Fibroblast of the aortic adventitia (primary cell): ENCODE data around the gene SMC1B. TPM values are rescaled to one million over a fixed set of nuclear protein-coding genes. Genes with fewer than 3 reads are reported as not detected.

Experiments
- DNase-seq: peaks from one replicate; pipeline ENCODE4 v3.0.0-alpha.2; 2010; ENCODE audit warnings: low read depth
- H3K4me3 ChIP-seq: 2 replicates; pipeline ENCODE4 v1.5.1; 2011; ENCODE audit warnings: low read depth, mild to moderate bottlenecking, control low read depth, low read length, moderate library complexity
- CTCF ChIP-seq: IDR thresholded peaks from 2 replicates; pipeline ENCODE4 v1.5.1; 2011; ENCODE audit warnings: mild to moderate bottlenecking, low read length, control low read depth, inconsistent platforms; ENCODE audit not compliant: insufficient read depth
- total RNA-seq: library from RNA; depleted of rRNA; stranded (reverse); fragments of >200 nt; gene quantifications from 2 replicates; pipeline ENCODE4 v1.2.3, GENCODE V29; 2012; ENCODE audit warnings: low replicate concordance

SMC1B gene
- total RNA-seq, 1 donor, result 0.09 TPM

- no peak for DNase-seq
- TF ChIP-seq CTCF, result no peak
- H3K4me3 ChIP-seq, result no peak overlapping the region
Measured at GRCh38 chr22:45455621-45456020, 42.2 kb upstream of the SMC1B start.

GRCh38 chr22:45455212-45455611, 41.8 kb upstream of the SMC1B start:
- H3K4me3 ChIP-seq, result no peak overlapping the region
- TF ChIP-seq CTCF, result no peak
- DNase-seq, result no peak

GRCh38 chr22:45454275-45454674, 40.9 kb upstream of the SMC1B start:
- H3K4me3 ChIP-seq, result no peak overlapping the region
- peak; percentile 71 for DNase-seq
- TF ChIP-seq CTCF, result no peak

GRCh38 chr22:45453764-45454163, 40.4 kb upstream of the SMC1B start:
- TF ChIP-seq CTCF, result no peak
- DNase-seq, result no peak
- no peak overlapping the region for H3K4me3 ChIP-seq

- no peak overlapping the region for H3K4me3 ChIP-seq
- peak; percentile 56 for DNase-seq
- no peak for TF ChIP-seq CTCF
Measured at GRCh38 chr22:45452565-45453379, 39.4 kb upstream of the SMC1B start.

- no peak overlapping the region for H3K4me3 ChIP-seq
- DNase-seq, result no peak
- no peak for TF ChIP-seq CTCF
Measured at GRCh38 chr22:45451972-45452371, 38.6 kb upstream of the SMC1B start.
